Effector memory CD8-positive, alpha-beta T cell (primary cell): ENCODE data around the gene PCNT.

Experiments
- ATAC-seq: fragments of 150-1000 bp; cut with Tn5 transposase; replicated peaks from 2 replicates; pipeline ENCODE4 v1.10.0; 2021; ENCODE audit warnings: mild to moderate bottlenecking, moderate library complexity
- DNase-seq, 3 experiments: peaks; one replicate each; pipeline ENCODE4 v3.0.0; 2021
- H3K27ac Mint-ChIP-seq, 2 donors: one replicate each; pipeline ENCODE4 v1.8.0; 2022; ENCODE audit warnings: mild to moderate bottlenecking in 2 of 2, mixed read lengths in 2 of 2, moderate library complexity in 2 of 2
- H3K27me3 Mint-ChIP-seq, 2 donors: one replicate each; pipeline ENCODE4 v1.8.0; 2022; ENCODE audit warnings: mixed read lengths in 2 of 2
- H3K36me3 Mint-ChIP-seq: one replicate; pipeline ENCODE4 v1.8.0; 2022; ENCODE audit warnings: mild to moderate bottlenecking, moderate library complexity, mixed read lengths; ENCODE audit not compliant: insufficient read depth
- H3K4me1 Mint-ChIP-seq, 2 donors: one replicate each; pipeline ENCODE4 v1.8.0; 2022; ENCODE audit warnings: low read depth in 2 of 2, mixed read lengths in 2 of 2
- H3K4me3 Mint-ChIP-seq, 2 donors: one replicate each; pipeline ENCODE4 v1.8.0; 2022; ENCODE audit warnings: mild to moderate bottlenecking in 2 of 2, mixed read lengths in 2 of 2, moderate library complexity in 2 of 2
- H3K9me3 Mint-ChIP-seq, 2 donors: one replicate each; pipeline ENCODE4 v1.8.0; 2022; ENCODE audit warnings: mixed read lengths in 2 of 2

The PCNT gene

DNA sequence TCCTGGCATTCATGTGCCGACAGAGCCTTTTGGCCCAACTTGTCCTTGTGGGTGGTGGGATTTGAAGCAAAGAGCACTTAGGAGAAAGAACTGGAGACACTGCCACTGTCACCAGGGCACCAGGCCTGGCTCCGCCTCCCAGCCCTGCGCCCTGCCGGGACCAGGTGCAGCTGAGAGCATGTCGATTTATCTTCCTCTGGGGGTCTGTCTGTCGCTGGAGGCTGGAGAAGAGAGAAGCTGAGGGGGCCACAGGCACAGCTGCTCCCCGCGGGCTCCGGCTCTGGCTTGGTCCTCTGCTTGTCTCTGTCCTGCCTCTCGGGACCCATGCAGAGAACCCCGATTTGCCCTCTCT is 28.2 kb downstream of the PCNT start:
- Mint-ChIP-seq H3K4me3 (no peak overlapping the region), H3K27me3 (no peaks in the 10 kb centered on the region), H3K9me3 (no peaks in the 10 kb centered on the region), H3K27ac (no peak overlapping the region), H3K36me3 (peaks cover 51% of the 10 kb centered on the region), H3K4me1 (peaks cover 0 to 9% of the 10 kb centered on the region in 2 donors)
- no peak for ATAC-seq
- no peak for DNase-seq

DNA sequence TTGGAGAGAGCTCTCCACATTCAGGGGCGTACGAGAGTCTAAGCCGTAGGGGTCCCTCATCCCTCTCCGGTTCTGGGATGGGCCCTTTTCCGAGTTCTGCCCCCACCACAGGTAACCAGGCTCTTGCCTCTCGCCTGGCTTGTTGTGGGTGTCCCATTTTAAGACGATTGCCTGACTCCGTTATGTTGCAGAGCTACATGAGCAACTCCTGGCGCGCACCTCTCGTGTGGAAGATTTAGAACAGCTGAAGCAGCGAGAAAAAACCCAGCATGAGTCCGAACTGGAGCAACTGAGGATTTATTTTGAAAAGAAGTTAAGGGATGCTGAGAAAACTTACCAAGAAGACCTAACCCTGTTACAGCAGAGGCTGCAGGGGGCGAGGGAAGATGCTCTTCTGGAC is 29.0 kb downstream of the PCNT start:
- Mint-ChIP-seq H3K4me1 (peaks cover 0 to 9% of the 10 kb centered on the region in 2 donors), H3K4me3 (no peak overlapping the region), H3K36me3 (peaks cover 57% of the 10 kb centered on the region), H3K9me3 (no peaks in the 10 kb centered on the region), H3K27ac (peak overlapping the region; percentile 38 to 62), H3K27me3 (no peaks in the 10 kb centered on the region)
- DNase-seq, result no peak
- ATAC-seq, result no peak

DNA sequence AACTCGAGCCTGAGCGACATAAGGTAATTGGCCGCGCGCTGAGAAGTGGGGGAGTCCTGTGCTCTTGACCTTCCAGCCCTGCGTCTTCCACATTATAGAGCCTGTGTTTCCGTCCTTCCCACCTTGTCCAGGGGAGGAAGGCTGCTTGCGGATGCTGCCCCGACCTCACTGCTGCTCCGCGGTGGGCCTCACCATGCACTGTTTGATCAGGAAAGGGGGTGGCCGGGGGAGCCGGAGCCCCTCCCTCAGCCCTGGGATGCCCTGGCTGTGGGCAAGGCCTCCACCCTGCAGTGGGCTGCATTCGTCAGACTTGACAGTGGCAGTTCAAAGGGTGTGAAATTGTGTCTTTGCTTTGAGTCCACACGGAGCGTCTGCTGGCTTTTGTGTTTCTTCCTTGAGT is 30.1 kb downstream of the PCNT start:
- H3K27ac Mint-ChIP-seq, result no peak overlapping the region
- peaks cover 64% of the 10 kb centered on the region for H3K36me3 Mint-ChIP-seq
- H3K4me1 Mint-ChIP-seq, result peaks cover 0 to 9% of the 10 kb centered on the region in 2 donors
- no peaks in the 10 kb centered on the region for H3K27me3 Mint-ChIP-seq
- no peaks in the 10 kb centered on the region for H3K9me3 Mint-ChIP-seq
- DNase-seq, result no peak
- no peak overlapping the region for H3K4me3 Mint-ChIP-seq
- ATAC-seq, result no peak

GRCh38 chr21:46354518-46354917 is 30.6 kb downstream of the PCNT start:
- no peak for ATAC-seq
- Mint-ChIP-seq H3K36me3 (peaks cover 59% of the 10 kb centered on the region), H3K4me1 (peaks cover 0 to 9% of the 10 kb centered on the region in 2 donors), H3K27ac (no peak overlapping the region), H3K4me3 (no peak overlapping the region), H3K9me3 (no peaks in the 10 kb centered on the region), H3K27me3 (no peaks in the 10 kb centered on the region)
- DNase-seq, result no peak

DNA sequence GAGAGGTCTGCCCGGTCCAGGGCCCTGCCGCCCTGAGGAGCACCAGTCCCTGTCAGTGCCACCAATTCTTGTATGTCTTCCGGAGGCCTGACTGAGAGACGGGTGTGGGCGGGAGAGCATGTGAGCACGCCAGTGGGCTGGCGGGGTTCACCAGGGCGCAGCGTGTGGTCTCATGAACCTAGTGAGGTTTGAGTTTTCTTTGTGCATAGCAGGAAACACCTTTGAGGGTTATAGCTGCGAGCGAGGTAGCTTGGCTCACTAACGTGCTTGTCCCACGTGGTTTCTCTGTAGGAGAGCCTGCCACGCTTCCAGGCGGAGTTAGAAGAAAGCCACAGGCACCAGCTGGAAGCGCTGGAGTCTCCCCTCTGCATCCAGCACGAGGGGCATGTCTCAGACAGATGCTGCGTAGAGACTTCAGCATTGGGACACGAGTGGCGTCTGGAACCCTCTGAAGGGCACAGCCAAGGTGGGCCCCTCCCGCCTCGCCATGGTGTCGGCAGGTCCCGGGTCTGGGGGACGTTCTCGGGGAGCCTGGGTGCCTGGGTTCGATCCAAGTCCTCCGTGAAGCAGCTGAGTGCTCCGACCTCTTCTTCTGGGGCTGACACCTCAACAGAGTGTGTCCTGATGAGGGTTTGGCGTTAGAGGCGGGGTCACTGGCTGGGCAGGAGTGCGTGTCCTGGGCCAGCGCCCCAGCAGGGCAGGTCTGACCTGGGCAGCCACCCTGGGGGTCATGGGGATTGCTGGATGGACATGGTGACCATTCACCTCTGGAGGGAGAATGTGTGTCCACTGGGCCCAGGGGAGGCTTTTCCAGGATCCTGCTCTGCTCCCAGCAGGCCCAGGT is 31.4 kb downstream of the PCNT start:
- Mint-ChIP-seq H3K4me3 (peak overlapping the region in 1 of 2 donors; percentile 31), H3K9me3 (no peaks in the 10 kb centered on the region), H3K4me1 (peaks cover 0 to 9% of the 10 kb centered on the region in 2 donors), H3K27ac (peak overlapping the region in 1 of 2 donors; percentile 87), H3K36me3 (peaks cover 61% of the 10 kb centered on the region), H3K27me3 (no peaks in the 10 kb centered on the region)
- DNase-seq (peak in 2 of 3 experiments; percentile 6 to 27), ATAC-seq (peak; percentile 92)

DNA sequence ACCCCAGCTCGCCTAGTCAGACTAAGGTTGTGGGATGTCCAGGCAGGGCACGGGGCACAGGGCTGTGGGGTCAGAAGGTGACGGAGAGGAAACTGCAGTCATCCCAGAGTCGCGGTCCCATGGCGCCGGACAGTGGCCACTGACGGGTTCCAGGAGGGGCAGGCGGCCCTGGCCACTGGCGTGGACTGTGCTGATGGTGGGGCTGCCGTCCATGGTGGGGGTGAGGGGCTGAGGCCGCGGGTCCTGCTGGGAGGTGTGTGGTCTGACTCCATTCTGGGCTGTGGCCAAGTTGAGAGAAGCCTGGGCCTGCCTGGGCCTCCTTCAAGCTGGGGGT is 32.0 kb downstream of the PCNT start:
- H3K9me3 Mint-ChIP-seq, result no peaks in the 10 kb centered on the region
- peak overlapping the region in 1 of 2 donors; percentile 87 for H3K27ac Mint-ChIP-seq
- H3K36me3 Mint-ChIP-seq, result peaks cover 61% of the 10 kb centered on the region
- no peaks in the 10 kb centered on the region for H3K27me3 Mint-ChIP-seq
- ATAC-seq (no peak), DNase-seq (no peak)
- H3K4me1 Mint-ChIP-seq, result peaks cover 0 to 9% of the 10 kb centered on the region in 2 donors
- H3K4me3 Mint-ChIP-seq, result no peak overlapping the region

- H3K4me1 Mint-ChIP-seq, result peaks cover 0 to 11% of the 10 kb centered on the region in 2 donors
- no peak overlapping the region for H3K27ac Mint-ChIP-seq
- H3K36me3 Mint-ChIP-seq, result peaks cover 59% of the 10 kb centered on the region
- no peaks in the 10 kb centered on the region for H3K9me3 Mint-ChIP-seq
- ATAC-seq, result no peak
- no peaks in the 10 kb centered on the region for H3K27me3 Mint-ChIP-seq
- H3K4me3 Mint-ChIP-seq, result no peak overlapping the region
- DNase-seq, result no peak
These were observed 32.8 kb downstream of the PCNT start for GRCh38 chr21:46356494-46357334.

DNA sequence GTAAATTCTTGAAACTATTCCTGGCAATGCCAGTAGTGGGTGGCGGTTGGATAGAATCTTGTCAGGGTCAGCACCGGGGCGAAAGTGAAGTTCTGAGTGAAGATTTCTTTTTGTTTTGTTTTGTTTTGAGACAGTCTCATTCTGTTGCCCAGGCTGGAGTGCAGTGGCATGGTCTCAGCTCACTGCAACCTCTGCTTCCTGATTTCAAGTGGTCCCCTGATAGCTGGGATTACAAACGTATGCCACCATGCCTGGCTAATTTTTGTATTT is 33.3 kb downstream of the PCNT start:
- ATAC-seq (no peak), DNase-seq (no peak)
- peaks cover 64% of the 10 kb centered on the region for H3K36me3 Mint-ChIP-seq
- no peak overlapping the region for H3K4me3 Mint-ChIP-seq
- H3K4me1 Mint-ChIP-seq, result peaks cover 0 to 16% of the 10 kb centered on the region in 2 donors
- no peaks in the 10 kb centered on the region for H3K27me3 Mint-ChIP-seq
- no peak overlapping the region for H3K27ac Mint-ChIP-seq
- H3K9me3 Mint-ChIP-seq, result no peaks in the 10 kb centered on the region

GRCh38 chr21:46357684-46358425 is 33.9 kb downstream of the PCNT start:
- Mint-ChIP-seq H3K27me3 (no peaks in the 10 kb centered on the region), H3K4me1 (peaks cover 0 to 16% of the 10 kb centered on the region in 2 donors), H3K27ac (no peak overlapping the region), H3K36me3 (peaks cover 64% of the 10 kb centered on the region), H3K4me3 (no peak overlapping the region), H3K9me3 (no peaks in the 10 kb centered on the region)
- DNase-seq, result no peak
- ATAC-seq, result no peak

- H3K27me3 Mint-ChIP-seq, result no peaks in the 10 kb centered on the region
- no peak overlapping the region for H3K27ac Mint-ChIP-seq
- DNase-seq (no peak), ATAC-seq (no peak)
- H3K4me1 Mint-ChIP-seq, result peaks cover 0 to 9% of the 10 kb centered on the region in 2 donors
- no peak overlapping the region for H3K4me3 Mint-ChIP-seq
- H3K9me3 Mint-ChIP-seq, result no peaks in the 10 kb centered on the region
- peaks cover 60% of the 10 kb centered on the region for H3K36me3 Mint-ChIP-seq
These were observed 37.2 kb downstream of the PCNT start for GRCh38 chr21:46361176-46361575.

GRCh38 chr21:46361935-46362334 is 38.0 kb downstream of the PCNT start:
- Mint-ChIP-seq H3K4me3 (peak overlapping the region in 1 of 2 donors; percentile 62), H3K36me3 (peaks cover 57% of the 10 kb centered on the region), H3K9me3 (no peaks in the 10 kb centered on the region), H3K27me3 (no peaks in the 10 kb centered on the region), H3K4me1 (peaks cover 0 to 9% of the 10 kb centered on the region in 2 donors), H3K27ac (peak overlapping the region in 1 of 2 donors; percentile 63)
- ATAC-seq (no peak), DNase-seq (no peak)

DNA sequence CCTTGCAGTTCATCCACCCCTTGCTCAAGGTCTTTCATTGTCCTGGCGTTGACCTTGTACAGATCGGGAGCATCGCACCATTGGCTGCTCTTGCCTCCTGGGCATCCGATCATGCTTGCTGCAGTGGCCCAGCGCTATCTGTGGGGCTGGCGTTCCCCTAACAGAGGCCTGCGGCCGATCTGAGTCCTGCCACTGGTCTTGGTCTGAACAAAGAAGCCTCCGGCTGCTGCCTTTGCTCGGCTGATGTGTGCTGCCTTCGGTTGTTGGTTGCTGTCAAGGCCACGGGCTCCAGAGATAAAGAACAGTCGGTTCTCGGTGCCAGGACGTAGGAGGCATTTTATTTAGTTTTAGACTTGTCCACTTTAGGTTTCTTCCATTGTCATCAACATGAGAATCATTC is 39.0 kb downstream of the PCNT start:
- H3K36me3 Mint-ChIP-seq, result peaks cover 49% of the 10 kb centered on the region
- ATAC-seq, result no peak
- DNase-seq, result no peak
- no peaks in the 10 kb centered on the region for H3K9me3 Mint-ChIP-seq
- H3K4me3 Mint-ChIP-seq, result no peak overlapping the region
- H3K27ac Mint-ChIP-seq, result peak overlapping the region in 1 of 2 donors; percentile 63
- no peaks in the 10 kb centered on the region for H3K27me3 Mint-ChIP-seq
- H3K4me1 Mint-ChIP-seq, result peaks cover 0 to 9% of the 10 kb centered on the region in 2 donors

DNA sequence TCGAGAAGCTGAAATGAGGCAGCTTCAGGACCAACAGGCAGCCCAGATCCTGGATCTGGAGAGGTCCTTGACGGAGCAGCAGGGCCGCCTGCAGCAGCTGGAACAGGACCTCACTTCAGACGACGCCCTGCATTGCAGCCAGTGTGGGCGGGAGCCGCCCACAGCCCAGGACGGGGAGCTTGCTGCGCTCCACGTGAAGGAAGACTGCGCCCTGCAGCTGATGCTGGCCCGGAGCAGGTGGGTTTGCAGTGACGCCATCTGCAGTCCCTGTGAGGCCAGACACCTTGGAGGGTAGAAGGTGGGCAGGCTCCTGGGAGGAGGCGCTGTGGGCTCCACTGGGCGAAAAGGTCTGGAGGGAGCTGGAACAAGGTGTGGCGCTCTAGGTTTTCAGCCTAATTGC is 39.7 kb downstream of the PCNT start:
- Mint-ChIP-seq H3K9me3 (no peaks in the 10 kb centered on the region), H3K4me1 (peaks cover 4 to 15% of the 10 kb centered on the region in 2 donors), H3K4me3 (no peak overlapping the region), H3K27me3 (no peaks in the 10 kb centered on the region), H3K27ac (no peak overlapping the region), H3K36me3 (peaks cover 42% of the 10 kb centered on the region)
- no peak for DNase-seq
- no peak for ATAC-seq
